ENCODE measurements around the gene ADIRF. TPM values are rescaled to one million over a fixed set of nuclear protein-coding genes. Genes with fewer than 3 reads are reported as not detected.

Gene ADIRF
- 0.56 and 0.64 TPM in 2 replicates for total RNA-seq (2014; rRNA removed; shearing (Covaris generic))

GRCh38 chr10:86968271-86968993 lies at the start of gene ADIRF:
TSS of gene ADIRF (plus strand) at chr10:86968482. CDS start at chr10:86968545, 63 bp downstream.

GRCh38 chr10:86957471-86958115 lies 10.7 kb upstream of the ADIRF start, which contains the start of gene MMRN2:
TSS of gene MMRN2 (minus strand) at chr10:86957615. CDS start at chr10:86957541, 74 bp downstream.

GRCh38 chr10:86958116-86958900 lies 10.0 kb upstream of the ADIRF start, which contains the start of gene SNCG:
TSS of gene SNCG (plus strand) at chr10:86958599. CDS start at chr10:86958698, 99 bp downstream.

GRCh38 chr10:87020056-87020455 lies 51.8 kb downstream of the ADIRF start, which contains the start of gene FAM25A:
TSS of gene FAM25A (plus strand) at chr10:87020294. CDS start at chr10:87020325, 31 bp downstream.

Small RNA genes lying within 50 kb of the gene (small RNA-seq; reads per million reads assigned to genes)
- not detected for gene BMS1P3
- gene FAM25A, result not detected

Other genes with a start within 250 kb of the ADIRF start
- gene BMPR1A, start 211.9 kb upstream of the ADIRF start, total RNA-seq (2014; rRNA removed; shearing (Covaris generic)), result 18.3 and 20.4 TPM in 2 replicates
- gene MMRN2, start 10.9 kb upstream of the ADIRF start, total RNA-seq (2014; rRNA removed; shearing (Covaris generic)), result 4.1 and 6.3 TPM in 2 replicates
- 8.7 and 10.8 TPM in 2 replicates for gene SNCG, start 9.9 kb upstream of the ADIRF start, total RNA-seq (2014; rRNA removed; shearing (Covaris generic))
- not detected in 2 replicates for gene FAM25A, start 51.8 kb downstream of the ADIRF start, total RNA-seq (2014; rRNA removed; shearing (Covaris generic))
- 152 and 163 TPM in 2 replicates for gene GLUD1, start 126.4 kb downstream of the ADIRF start, total RNA-seq (2014; rRNA removed; shearing (Covaris generic))
- 26.0 and 28.5 TPM in 2 replicates for gene SHLD2, start 126.7 kb downstream of the ADIRF start, total RNA-seq (2014; rRNA removed; shearing (Covaris generic))

All from A375 (cell line).